EH (cell line): ENCODE measurements around the gene STIMATE.

Experiments
- DNase-seq: peaks from one replicate; pipeline ENCODE4 v3.0.0-alpha.2; 2015; ENCODE audit warnings: low read depth

Gene STIMATE

DNA sequence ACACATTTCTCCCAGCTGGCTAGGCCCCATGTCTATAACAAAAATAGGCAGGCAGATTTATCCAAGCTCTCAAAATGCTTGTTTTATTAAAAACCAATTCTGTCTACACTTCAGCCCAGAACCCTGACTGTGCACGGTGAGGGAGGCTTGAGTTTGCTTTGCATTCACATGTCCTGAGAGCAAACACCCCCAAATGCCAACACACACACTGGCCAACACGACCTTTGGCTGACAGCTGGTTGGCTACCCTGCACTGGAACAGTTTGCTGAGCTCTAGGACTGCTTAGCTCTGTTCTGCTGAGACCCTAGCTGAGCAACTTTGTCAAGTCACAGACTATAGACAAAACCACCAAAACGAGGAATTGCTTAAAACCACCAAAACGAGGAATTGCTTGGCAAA lies 3.6 kb downstream of the STIMATE start:
- DNase-seq = no peak

DNA sequence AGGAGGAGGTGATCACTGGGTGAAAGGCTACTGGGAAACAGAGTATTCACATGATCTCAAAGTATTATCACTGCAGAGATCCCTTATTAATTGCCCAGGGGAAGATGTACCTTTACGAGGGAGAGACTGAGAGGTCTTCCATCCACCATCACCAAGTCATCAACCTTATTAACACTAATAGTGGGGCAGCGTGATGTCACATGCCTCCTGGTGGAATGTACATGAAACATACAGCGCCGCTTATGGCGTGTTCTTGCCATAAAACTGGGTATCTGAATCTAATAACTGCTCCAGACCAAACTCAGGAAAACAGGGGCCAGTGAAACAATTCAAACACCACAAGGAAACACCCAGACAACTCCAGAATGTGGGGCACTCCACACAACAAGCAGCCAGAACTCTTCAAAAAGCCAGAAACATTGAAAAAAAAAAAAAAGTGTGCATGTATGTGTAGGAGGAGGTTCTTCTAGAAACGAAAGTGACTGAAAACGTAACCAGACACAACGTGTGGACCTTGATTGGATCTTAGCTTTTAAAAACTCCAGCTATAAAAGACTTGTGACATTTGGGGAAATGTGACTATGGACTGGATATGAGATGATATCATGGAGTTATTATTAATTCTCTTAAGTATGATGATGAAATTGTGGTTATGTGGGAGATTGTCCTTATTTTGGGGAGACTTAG lies 4.6 kb downstream of the STIMATE start:
- peak; percentile 39 for DNase-seq

DNA sequence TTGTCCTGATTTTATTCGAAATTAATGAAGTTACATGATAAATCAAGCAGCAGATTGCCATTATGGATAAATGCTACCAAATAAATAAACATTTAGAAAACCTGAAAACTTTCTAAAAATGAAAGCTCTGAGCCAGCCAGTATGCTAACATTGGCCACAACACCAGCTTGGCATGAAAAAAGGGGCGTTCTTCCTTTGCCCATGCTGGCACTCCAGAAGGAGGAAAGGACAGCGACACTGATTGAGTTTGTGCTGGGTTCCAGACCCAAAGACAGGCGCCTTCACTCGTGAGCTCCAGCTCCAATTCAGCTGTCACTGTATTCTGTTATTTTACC lies 5.1 kb downstream of the STIMATE start:
- no peak for DNase-seq

DNA sequence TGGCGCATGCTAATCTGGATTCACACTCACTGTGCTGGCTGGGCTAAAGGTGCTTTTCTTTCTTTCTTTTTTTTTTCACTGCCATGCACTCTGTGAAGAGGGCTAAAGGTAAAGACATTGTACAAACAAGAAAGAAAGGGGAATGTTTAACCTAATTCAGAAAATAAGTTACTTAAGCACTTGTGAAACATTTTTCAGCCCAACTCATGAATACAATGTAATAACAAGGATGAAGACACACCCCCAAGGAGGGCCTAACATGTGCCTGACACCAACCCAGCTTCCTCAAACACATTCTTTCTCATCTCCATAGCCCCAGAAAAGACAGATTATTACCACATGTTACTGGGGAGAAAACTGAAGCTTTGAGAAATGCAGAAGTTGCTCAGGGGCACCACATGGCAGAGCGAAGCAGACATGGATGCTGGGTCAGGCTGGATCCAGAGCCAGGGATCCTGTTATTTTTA lies 5.7 kb downstream of the STIMATE start:
- DNase-seq = peak; percentile 74

GRCh38 chr3:52891164-52891563 lies 6.2 kb downstream of the STIMATE start:
- no peak for DNase-seq

GRCh38 chr3:52890735-52891134 lies 6.6 kb downstream of the STIMATE start:
- DNase-seq = no peak

DNA sequence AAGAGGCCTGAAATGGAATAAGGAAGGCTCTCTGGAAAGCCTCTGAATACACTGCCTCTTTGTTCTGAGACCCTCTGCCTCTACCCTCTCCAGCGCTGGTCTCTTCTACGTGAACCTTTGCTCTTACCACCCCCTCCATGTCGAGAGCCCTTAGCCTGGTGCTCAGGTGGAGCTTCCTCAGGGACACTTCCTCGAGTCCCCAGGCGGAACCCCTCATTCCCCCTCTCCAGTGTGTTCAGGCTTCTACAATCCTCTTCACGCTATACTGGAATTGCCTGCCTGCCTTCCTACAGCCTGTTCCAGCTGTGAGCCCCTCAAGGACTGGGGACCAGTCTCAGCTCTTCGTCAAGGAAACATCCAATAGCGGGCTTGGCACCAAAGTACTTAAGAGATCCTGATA lies 7.4 kb downstream of the STIMATE start:
- no peak for DNase-seq

- DNase-seq = no peak
Observed at GRCh38 chr3:52887166-52887565, 10.2 kb downstream of the STIMATE start.

- DNase-seq = no peak
Observed at GRCh38 chr3:52886049-52886730, 11.2 kb downstream of the STIMATE start.

GRCh38 chr3:52882377-52882776 lies 15.0 kb downstream of the STIMATE start:
- DNase-seq = no peak

GRCh38 chr3:52881871-52882270 lies 15.5 kb downstream of the STIMATE start:
- no peak for DNase-seq

DNA sequence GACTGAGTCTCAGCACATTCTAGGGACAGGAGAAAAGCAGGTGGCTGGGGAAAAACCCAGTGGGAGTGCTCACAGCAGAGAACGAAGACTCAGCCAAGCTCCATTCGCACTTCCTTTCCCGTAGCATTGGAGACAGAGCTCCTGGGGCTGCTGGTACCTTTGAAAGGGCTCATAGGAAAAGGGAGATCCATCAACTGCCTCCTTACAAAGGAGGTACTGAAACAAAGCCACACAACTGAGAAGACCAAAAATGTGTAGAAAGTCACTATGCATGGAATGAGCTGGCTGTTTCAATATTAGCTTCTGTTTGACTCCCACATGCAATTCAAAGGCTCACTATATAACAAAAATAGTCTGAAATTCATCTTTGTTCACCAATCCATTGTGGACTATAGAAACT lies 16.9 kb downstream of the STIMATE start:
- no peak for DNase-seq

DNA sequence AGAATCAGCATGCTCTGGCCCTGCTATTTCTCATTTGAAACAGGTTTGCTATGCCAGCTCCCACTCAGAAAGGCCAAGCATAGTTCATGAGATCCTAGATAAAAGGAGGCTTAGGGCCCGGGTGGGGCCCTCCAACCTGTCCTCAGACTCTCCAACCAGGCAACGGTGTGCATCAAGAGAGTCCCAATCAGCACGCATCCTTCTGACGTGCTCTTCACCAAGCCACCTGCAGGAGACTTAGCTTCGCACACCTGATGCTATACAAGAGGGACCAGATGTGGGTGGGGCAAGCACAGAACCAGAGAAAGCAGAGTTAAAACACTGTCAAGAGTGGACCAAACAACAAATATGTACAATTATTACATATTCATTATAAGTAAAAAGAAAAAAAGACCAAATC lies 17.3 kb downstream of the STIMATE start:
- no peak for DNase-seq

GRCh38 chr3:52879581-52879980 lies 17.8 kb downstream of the STIMATE start:
- no peak for DNase-seq

DNA sequence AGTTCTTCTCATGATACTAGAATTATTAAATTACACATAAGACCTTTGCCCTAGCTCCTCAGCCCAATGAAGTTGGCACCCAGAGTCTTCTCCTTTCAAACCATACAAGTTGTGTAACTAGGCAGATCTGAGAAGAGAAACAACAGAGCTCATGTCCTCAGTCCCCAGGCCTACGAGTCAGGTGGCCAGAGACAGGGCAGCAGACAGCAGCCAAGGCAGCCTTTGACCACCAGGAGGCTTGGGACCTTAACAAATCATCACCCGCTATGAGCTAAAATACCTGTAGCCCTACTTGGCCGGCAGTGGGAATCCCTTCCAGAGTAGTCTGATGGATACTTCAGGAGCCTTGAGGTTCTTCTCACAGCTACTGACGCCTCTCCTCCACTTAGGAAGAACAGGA lies 18.3 kb downstream of the STIMATE start:
- DNase-seq = no peak

DNA sequence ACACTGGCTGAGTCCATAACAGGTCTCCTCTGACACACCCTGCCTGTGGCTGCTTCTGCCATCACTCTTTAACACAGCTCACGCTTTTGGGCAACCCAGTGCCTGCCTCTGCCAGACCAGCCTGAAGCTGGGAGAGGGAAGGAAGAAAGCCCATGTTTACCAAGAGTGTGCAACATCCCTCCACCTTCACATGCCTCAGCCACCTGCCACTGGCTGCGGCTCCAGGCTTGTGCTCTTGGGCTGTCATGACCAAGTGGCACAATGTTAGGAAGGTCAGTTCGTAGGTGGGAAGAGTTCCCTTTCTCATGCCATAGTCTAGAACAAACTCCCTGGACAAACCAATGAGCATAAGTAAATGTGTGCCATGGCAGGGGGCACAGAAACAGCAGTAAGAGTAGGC lies 20.3 kb downstream of the STIMATE start:
- no peak for DNase-seq

DNA sequence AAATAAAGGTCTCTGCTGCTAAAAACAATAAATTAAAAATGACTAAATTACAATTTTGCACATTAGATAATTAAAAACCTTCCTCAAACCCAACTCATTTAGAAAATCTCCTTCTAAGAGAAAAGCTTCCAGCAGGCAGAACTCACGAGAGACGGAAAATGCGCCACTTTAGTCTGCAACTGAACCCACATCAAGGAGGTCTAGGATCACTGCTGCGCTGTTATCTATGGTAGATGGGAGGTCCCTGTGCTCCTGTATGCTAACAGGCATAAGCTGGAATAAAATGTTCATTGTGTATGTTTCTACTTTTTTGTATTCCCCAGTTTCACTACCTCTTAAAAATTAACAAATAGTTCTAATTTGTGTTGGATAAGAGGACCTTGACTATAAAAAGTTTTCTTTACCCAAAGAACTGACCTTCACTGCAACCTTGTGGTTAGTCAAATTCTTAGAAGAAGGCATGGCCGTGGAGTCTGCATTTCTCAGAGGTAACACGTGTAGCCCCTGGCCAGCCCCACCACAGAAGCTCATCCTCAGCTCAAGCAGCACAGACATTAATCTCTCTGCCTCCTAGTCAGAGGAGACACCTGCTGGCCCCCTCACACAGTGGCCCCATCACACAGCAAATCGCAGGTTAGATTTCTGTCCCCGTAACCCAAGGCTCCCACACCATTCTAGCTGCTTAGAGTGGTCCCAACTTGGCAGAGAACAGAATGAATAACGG lies 22.3 kb downstream of the STIMATE start:
- DNase-seq = no peak

DNA sequence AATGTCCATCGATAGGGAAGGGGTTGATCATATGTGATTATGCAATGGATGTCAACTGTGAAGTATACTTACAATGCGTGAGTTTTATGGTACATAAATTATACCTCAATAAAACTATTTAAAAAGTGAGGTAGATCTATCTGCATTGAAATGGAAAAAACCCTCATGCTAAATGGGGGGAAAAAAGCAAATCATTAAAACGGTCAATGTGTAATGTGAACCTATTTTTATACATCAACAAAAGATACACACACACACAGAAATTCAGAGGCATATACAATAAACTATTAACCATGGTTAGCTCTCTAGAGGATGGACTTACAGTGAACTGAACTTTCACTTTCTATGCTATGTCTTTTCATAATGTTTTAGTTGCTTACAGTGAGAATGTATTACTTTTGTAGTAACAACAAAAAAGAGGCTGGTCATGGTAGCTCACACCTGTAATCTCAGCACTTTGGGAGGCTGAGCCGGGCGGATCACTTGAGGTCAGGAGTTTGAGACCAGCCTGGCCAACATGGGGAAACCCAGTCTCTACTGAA lies 23.1 kb downstream of the STIMATE start:
- DNase-seq = no peak

DNA sequence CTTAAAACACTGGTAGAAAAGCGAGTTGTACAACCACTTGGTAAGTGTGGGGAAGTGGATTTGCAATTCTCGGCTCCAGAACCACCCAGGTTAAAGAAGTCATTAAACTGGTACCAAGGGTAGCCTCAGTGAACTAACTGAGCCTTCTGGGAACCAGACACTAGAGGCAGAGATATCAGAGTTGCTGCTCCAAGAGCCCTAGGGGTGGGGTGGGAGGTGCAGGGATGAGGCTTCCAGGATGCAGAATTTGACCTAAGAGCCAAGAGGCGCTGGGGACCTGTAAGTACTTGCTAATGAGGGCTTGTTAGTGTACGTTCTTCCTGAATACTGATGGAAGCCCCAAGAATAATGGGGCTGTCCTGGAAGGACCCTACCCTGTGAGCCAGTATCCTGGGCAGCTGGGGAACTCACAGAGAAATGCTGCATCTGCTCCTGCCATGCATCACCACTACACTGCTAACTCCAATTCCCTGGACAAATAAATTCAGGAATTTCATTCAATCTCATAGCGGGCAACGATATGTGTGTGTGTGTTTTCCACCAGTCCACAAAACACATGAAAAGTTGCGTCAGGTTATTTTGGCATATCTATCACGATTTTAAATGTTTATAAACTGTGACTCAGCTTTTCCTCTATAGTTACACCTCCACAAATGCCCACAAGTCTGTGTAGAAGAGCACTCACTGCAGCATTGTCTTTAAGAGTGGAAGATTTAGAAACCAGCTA lies 23.8 kb downstream of the STIMATE start:
- peak; percentile 24 for DNase-seq

DNA sequence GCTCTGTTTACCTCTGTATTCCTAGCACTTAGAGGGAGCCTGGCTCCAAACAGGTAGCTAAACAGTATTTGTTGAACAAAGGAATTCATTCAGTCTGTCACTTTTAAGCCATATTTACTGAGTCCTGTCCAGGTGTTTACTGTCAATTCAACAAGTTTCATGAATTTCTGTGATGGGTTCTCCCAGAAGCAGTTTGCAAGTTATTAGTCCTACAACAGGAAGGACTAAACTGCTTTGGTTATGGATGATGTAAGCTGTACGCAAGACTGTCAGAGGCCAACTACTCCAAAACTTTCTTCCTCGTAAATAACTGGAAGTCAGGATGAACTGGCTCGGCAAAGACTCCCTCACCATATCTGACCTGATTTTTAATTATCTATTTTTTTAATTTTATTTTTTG lies 25.1 kb downstream of the STIMATE start:
- peak; percentile 39 for DNase-seq

DNA sequence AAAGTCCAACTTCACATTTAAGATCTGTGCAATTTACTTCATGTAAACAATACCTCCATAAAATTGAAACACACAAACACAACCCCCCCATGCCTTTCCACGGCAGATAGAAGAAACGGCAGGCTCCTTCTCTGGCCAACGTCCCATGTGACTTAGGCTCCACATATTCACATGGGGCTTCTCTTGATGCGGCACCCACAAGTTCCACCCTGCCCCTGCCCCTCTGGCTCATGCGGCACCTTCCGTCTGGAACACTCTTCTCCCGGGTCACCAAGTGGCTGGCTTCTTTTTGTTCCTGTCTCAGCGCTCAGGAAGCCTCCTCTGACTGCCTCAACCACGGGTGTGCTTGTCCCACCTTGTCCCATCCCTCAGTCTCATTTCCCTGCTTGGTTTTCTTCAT lies 25.6 kb downstream of the STIMATE start:
- DNase-seq = no peak

- DNase-seq = no peak
Observed at GRCh38 chr3:52870471-52870870, 26.9 kb downstream of the STIMATE start.
